HG02610 (cell line): Measurements from ENCODE around the gene ADGRB3.
A peak's percentile ranks its signal among the peaks of the same experiment; 100 is the strongest.
"Not testable (repeated sequence)": the region's sequence is repeated elsewhere in the genome, so short reads cannot be mapped to it uniquely, and the experiment has no call there.

Source experiments
- ATAC-seq: cut with Tn5 transposase; IDR thresholded peaks from one replicate; pipeline ENCODE4 v1.9.1; 2021; ENCODE audit warnings: mild to moderate bottlenecking, moderate library complexity; ENCODE audit not compliant: unreplicated experiment

The ADGRB3 gene

DNA sequence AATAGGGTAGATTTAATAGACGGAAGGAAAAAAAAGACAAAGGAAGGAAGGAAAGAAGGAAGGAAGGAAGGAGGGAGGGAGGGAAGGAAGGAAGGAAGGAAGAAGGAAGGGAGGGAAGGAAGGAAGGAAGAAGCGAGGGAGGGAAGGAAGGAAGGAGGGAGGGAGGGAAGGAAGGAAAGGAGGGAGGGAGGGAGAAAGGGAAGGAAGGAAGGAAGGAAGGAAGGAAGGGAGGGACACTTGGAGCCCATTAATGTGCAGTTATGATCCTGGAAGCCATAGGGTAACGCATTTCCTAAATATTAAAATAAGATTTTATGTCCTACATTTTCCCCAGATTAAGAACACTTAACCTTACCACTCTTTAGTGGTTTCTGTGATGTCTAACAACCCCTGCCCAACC, 465.7 kb downstream of the ADGRB3 start:
- ATAC-seq: no peak

DNA sequence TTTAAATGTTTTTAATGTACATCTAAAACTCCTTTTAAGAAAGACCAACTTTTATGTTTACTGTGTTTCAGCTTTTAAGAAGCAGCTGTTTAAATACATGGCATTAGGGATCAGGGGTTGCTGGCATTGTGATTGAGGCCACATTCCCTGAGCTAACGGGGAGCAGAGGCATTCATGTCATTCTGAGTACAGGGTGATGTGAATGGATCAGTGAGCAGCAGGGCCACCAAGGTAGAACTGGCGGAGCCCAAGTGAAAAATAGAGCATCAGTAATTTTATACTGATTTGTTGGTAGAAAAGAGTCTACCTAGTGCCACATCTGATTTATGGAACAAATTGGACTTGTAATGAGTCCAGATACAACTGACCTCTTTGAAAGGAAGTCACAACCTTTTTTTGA, 467.3 kb downstream of the ADGRB3 start:
- no peak for ATAC-seq

DNA sequence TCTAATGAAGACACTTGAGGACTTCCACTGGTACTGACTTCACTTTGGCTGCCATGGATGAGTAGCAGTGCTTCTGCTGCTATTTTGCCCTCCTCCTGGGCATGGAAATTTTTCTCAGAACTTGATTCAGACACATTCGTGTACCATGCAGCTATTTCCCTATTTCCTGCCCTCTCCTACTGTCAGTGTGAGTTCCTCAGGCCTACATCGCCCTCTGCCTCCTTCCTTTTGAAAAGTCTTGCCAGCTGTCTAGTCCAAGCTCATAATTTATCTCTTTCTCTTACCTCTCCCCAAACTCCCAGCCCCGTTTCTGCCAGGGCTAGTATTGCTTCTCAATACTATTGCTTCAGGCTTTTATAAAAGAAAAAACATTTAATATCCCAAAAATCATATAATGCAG, 470.2 kb downstream of the ADGRB3 start:
- no peak for ATAC-seq

DNA sequence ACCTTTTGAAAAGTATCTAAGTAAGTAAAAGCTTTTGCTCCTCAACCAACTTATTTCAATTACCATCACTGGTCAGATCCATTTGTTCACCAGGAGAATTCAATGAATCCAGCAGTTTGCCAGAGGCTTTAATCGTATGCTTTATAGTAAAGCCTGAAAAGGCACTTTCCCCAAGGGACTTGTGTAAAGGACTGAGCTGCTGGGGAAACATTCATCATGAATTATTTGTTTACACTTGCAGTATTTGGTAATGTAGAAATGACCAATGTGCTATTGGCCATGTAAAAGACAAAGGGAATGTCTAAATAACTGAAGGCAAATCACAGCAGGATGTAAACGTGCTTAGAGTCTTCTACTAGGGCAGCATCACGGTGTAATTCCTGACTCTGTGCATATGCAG, 471.4 kb downstream of the ADGRB3 start:
- ATAC-seq: no peak

DNA sequence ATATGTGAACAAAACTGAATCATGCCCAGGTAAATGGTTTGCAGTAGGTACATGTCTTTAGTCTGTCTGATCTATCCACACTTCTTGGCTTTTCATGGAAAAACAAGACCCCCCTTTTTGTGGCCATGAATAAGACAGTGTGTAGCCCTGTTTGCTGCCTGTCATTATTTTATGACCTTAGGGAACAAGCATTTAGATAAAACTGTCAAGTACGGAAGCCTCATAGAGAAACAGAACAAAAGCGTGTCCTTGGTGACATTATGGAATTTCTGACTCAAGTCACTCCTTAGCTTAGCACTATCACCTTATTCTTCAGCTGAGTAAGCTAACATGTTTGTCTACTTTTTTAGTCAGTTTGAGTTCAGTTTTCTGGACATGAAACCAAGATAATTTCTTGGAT, 476.2 kb downstream of the ADGRB3 start:
- ATAC-seq: no peak

DNA sequence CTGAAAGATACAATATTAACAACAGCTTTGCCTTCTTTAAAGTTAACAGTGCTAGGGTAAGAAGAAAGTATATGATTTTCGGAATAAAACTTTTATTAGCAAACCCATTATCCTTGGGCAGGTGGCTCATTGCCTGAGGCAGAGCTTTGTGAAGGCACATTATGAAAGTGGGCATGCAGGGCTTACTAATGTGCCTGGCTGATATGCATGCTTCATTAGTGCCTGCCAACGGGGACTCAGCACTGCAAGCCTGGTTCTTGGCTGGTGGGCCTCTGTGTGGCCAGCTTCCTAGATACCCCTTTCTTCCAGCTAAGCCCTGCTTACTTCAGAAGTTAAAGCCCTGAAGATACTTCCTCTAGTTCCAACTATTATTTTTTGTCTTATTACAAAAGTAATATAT, 481.6 kb downstream of the ADGRB3 start:
- ATAC-seq: no peak

DNA sequence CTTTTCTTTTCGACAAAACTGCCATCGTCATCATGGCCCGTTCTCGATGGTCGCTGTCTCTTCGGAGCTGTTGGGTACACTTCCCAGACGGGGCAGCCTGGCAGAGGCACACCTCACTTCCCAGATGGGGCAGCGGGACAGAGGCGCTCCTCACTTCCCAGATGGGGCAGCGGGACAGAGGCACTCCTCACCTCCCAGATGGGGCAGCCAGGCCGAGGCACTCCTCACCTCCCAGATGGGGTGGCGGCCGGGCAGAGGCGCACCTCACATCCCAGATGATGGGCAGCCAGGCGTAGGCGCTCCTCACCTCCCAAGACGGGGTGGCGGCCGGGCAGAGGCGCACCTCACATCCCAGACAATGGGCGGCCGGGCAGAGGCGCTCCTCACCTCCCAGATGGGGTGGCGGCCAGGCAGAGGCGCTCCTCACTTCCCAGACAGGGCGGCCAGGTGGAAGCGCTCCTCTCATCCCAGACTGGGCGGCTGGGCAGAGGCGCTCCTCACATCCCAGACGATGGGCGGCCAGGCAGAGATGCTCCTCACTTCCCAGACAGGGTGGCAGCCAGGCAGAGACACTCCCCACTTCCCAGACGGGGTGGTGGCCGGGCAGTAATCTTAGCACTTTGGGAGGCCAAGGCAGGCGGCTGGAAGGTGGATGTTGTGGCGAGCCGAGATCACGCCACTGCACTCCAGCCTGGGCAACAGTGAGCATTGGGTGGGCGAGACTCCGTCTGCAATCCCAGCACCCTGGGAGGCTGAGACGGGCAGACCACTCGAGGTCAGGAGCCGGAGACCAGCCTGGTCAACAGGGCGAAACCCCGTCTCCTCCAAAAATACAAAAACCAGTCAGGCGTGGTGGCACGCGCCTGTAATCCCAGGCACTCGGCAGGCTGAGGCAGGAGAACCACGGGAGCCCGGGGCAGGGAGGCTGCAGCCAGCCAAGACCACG, 486.7 kb downstream of the ADGRB3 start:
- not testable (repeated sequence) for ATAC-seq

DNA sequence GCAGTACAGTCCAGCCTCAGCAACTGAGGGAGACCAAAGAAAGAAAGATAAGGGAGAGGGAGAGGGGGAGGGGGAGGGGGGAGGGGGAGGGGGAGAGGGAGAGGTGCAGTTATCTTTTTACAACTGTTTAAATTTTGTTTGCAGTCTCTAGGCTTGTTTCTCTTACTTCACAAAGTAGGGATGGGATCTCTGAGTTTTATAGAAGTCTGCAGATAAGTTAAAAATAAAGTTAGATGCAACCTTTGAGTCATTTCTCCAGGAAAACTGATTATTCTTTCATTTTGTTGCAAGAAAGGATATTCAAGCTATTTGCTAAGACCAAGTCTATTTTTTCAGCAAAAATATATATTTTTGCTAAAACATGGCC, 487.3 kb downstream of the ADGRB3 start:
- ATAC-seq: no peak

DNA sequence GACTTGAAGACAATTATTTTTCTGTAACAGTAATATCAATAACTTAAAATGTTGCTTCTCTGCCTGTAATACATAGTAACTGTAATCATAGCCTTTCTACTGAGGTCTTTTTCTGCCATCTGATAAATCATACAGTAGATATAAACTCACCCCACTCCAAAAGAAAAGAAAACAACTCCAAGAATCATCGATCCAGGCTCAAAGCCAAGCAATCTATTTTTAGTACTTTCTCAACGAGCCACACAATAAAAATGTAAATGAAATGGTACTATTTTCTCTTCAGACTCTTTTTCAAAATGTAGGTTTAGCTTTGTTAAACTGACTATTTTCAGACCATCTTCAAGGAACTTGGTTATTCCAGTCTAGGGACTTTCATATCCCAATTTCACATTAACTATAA, 493.3 kb downstream of the ADGRB3 start:
- no peak for ATAC-seq

DNA sequence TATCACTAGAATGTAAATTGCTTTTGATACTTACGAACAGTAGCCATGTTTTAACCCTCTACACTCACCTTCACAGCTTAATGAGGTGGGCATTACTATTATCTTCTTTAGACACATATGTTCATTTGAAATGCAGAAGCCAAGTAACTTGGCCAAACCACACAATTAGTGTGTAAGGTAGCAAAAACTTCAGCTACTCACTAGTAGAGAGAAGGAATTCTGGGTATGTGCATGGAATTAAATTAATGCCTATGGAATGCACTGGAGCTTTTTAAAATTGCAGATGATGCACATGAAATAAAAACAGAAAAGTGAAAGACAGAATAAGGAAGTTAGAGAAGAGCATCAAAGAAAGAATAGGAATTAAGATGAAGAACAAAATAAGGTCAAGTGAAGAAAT, 494.0 kb downstream of the ADGRB3 start:
- ATAC-seq: no peak

DNA sequence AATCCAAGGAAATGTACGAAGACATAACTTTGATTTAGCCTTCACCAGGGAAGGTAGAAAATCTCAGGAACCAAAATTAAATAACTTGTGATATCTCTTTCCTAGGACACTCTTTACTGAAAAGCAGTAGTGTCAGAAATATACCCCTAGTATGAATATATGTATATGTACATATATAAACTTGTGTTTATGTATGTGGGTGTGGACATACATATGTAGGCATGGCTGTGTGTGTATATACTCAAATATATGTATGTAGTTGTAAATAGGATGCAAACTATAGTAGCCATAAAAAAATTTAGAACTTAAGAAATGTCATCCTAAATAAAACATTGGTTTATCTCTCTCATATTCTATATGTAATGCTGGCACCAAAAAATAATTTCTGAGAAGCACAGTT, 500.8 kb downstream of the ADGRB3 start:
- ATAC-seq: no peak

DNA sequence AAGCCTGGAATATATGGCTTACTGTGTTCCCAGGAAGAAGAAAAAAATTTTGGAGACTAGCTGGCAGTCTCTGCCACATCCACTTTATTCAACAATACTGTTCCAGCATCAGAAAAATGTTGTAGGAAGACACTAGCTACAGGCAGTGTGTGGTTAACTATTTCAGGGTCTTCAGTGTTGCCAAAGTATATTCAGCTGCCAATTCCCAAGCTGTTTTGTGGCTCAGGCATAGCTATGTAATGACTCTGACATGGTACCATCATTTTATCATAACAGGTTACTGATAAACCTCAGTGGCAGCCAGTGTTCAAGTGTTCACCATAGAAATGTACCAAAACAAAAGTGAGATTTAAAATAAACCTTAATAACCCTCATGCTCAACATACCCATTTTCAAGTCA, 503.1 kb downstream of the ADGRB3 start:
- no peak for ATAC-seq

DNA sequence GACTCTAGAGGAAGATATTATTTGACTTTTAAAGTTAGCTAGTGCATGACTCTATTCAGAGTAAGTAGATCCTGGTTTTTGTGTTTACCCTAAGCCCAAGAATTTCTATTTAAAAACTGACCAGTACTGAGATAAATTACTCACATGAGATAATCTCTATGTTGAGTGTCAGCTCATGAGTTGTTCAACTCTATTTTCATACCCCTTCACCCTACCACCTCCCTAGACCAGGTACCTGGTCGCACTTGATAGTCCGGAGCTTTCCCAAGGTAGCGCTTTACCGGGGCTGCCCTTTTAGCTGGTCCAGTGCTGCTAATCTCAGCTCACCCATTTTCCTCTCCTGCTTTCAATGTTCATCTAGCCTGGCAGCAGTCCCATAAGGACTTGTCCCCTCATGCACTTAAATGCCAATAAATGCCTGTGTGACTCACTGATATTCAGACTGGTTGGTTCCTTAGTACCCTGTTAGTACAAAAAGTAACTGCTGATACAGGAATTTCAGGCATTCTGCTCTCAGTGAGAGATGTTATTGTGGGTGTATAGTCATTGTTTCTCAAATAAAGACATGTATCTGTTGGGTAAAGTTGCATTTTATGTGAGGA, 503.9 kb downstream of the ADGRB3 start:
- no peak for ATAC-seq

DNA sequence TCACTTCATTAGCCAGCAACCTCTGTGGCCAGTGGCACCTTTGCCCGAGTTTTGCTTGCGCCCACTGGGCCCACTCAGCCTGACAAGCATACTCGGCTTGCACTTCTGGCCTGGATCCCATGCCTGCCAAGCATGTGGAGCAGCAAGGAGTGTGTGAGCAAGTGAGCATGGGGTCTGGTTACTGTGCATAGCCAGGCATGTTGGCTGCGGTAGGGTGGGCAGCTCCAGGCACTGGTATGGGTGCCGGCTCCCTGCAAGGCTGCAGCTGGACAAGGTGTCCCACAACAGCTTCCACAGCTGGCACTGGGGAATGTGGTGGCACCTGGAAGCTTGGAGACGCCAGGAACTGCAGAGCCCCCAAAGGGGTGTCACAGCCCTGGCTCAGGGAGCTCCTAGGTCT, 510.0 kb downstream of the ADGRB3 start:
- no peak for ATAC-seq

DNA sequence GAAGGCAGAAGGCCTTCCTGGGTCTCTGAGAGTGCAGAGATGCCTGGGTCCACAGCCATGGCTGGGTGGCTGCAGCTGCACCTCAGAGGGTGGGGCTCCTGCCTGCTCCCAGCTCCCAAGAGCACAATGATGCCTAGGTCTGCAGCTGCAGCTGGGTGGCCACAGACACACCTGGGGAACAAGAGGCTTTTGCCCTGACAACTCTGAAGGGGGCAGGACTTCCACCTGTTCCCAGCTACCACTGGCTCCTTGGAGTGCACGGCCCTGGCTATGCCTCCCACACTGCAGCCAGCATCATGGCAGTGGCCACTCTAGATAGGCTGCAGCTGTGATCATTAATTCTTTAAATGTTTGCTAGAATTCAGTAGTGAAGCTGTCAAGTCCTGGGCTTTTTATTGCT, 511.3 kb downstream of the ADGRB3 start:
- ATAC-seq: no peak

DNA sequence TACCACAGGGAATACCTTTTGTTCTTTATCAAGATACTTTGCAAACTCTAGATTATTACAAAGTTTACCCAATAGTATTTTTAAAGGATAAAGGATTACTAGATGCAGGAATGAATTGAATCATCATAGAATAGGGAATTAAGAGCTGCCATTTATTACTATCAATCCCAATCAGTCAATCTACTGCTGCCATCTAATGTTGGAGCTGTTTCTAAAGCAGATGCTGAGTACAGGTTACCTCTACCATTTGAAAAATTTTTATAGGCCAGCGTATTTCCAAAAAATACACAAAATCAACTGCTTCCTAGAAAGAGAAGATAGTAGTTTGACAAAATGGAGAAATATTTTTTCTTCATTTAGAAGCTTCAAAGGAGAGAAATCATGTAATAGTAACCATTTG, 520.4 kb downstream of the ADGRB3 start:
- no peak for ATAC-seq

DNA sequence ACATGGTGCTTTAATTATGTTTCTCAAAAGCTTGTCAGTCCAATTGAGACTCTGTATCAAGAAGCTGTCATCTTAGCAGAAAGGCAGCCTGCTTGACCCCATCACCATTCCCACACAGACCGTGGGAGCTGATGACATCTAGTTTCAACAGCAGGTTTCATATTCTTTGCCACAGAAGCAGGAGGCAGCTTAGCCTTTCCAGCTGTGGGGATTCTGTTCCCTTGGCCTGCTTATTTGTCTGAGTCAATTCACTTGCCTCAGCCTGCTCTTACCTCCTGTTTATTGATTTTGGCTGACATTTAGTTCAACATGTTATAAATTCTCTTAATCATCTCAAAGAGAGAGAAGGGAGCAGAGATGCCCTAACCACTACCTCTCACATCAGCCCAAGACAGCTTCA, 527.7 kb downstream of the ADGRB3 start:
- no peak for ATAC-seq

DNA sequence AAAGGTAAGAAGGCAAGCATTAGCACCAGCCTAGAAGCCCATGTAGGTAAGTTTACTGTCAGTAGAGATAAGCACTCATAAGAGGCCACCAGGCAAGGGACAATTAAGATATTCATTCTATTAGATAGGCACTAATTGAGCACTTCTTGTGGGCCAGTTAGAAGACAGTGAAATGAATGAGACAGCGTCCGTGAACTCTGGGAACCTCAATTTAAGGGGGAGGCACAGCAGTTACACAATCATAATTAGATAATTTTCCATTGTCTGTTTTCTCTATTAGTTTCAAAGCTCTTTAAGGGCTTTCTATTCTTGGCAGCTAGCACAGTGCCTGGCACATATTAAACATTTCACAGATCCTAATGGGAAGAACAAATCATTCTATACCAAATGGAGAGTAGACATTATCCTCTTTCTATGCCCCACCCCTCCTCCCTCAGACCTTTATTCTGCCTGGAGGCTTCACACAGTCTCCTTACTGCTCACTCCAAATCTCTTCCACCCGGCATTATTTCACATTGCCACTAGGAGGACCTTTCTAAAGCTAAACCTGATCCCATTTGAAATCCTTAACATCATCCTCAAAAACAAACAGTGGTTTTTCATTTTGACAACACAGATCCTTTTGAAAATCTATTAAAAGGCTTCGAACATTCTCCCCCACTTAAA, 529.6 kb downstream of the ADGRB3 start:
- no peak for ATAC-seq

DNA sequence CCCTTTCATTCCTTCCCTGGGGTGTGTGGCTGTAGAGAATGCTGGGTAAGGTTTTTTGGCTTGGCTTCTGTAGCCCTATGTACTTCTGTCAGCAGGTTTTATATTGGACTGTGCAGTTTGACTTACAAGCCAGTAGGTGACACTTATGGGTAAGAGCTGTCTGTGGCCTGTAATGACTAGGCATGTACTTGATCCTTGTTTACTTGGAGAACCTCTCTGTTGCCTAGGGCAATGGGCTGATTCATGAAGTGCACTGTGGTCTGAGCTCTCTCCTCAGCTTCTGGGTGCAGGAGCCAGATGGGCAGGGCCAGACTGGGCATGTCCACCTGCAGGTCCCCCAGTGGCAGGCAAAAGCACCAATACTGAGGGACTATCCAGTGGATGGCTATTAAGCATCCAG, 544.6 kb downstream of the ADGRB3 start:
- peak; percentile 62 for ATAC-seq

DNA sequence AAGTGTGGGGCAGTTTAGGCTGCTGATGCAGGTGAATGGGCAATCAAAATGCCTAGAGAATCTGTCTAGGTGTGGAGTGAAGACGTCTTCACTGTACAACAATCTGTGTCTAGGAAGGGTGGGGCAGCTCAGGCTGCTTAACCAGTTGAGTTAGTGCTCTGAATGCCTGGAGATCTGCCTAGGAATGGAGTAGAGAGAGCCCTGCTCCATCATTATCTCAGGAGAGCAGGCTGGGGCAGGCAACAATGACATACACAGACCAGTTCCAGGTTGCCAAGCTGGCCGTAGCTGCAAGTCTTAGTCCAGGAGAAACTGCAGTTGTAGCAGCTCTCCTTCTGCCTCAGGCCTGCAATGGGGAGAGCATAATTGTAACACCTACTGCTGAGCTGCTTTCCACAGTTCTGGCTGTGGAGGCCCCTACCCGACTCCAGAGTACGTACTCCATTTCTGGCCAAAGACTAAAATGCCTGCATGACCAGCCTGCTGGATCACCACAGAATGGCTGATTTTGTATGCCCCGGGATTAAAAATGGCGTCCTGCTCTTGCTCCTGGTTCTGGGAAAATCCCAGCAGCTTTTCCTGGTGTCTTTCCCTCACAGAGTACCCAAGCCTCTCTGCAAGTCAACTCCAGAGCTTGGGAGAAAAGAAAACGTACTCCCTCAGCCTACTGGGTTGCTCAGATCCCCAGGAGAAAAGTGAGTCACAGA, 545.4 kb downstream of the ADGRB3 start:
- ATAC-seq: no peak

DNA sequence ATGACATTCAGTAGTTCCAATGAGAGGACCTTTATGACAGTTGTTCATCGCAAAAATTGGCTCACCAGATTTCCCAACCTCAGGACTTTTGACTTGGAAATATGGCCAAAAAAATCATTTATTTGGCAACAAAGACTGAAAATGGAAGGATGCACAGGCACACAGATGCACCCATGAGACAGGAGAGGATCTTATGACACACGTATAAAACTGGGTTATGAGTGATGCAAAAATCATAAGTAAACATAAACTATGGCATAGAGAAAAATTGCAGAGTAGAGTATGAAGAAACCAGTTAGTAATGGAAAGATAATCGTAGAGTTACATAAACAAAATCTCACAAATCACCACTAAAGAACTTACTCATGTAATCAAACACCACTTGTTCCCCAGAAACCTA, 546.9 kb downstream of the ADGRB3 start:
- ATAC-seq: no peak
